Subcutaneous preadipocyte (primary cell): ENCODE results near the gene F8A1. TPM values are rescaled to one million over a fixed set of nuclear protein-coding genes. Genes with fewer than 3 reads are reported as not detected.

Source experiments
- small RNA-seq: library from RNA; depleted of rRNA; stranded (forward); fragments of <200 nt; gene quantifications from one replicate; pipeline ENCODE3, GENCODE V24; 2012
- total RNA-seq: library from RNA; depleted of rRNA; stranded (reverse); fragments of >200 nt; gene quantifications from 2 replicates; pipeline ENCODE4 v1.2.3, GENCODE V29; 2012

F8A1 gene
- total RNA-seq, result 4.8 and 5.1 TPM in 2 replicates

DNA sequence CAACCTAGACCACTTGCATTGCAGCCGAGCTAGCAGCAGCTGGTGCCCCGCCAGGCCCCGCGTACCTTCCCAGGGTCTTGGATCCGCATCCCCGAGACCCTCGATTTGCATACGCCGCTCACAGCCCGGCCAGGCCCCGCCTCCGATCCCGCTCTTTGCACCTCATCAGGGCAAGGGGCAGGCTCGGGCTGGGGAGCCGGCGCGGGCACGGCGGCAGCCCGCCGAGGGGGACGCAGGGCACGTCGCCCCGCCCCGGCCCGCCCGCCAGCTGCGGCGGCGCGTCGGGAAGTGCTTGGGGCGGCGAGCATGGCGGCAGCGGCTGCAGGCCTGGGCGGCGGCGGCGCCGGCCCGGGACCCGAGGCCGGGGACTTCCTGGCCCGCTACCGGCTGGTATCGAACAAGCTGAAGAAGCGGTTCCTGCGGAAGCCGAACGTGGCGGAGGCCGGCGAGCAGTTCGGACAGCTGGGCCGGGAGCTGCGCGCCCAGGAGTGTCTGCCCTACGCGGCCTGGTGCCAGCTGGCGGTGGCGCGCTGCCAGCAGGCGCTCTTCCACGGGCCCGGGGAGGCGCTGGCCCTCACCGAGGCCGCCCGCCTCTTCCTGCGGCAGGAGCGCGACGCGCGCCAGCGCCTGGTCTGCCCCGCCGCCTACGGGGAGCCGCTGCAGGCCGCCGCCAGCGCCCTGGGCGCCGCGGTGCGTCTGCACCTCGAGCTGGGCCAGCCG, at the start of gene F8A1:
Gene F8A1, plus strand, starts transcription at position 287 of the 720 bp plus-strand sequence. Its CDS starts 20 bp downstream, at position 307.

Small RNA genes lying within 50 kb of the gene (small RNA-seq; reads per million reads assigned to genes)
- not detected for gene MIR1184-1

Other genes starting within 250 kb of the F8A1 start
- not detected in 2 replicates for gene CTAG2, start 232.8 kb upstream of the F8A1 start, total RNA-seq
- gene GAB3, start 135.3 kb upstream of the F8A1 start, total RNA-seq, result 10.4 and 27.9 TPM in 2 replicates
- 48.5 and 60.4 TPM in 2 replicates for gene DKC1, start 123.5 kb upstream of the F8A1 start, total RNA-seq
- 9.8 and 18.0 TPM in 2 replicates for gene MPP1, start 80.9 kb upstream of the F8A1 start, total RNA-seq
- gene SMIM9, start 51.7 kb upstream of the F8A1 start, total RNA-seq, result not detected in 2 replicates
- gene F8, start 136.4 kb downstream of the F8A1 start, total RNA-seq, result 3.7 and 7.3 TPM in 2 replicates
- gene FUNDC2, start 140.5 kb downstream of the F8A1 start, total RNA-seq, result 28.7 and 45.9 TPM in 2 replicates
- 7.0 and 7.6 TPM in 2 replicates for gene CMC4, start 184.8 kb downstream of the F8A1 start, total RNA-seq
- 8.1 and 11.7 TPM in 2 replicates for gene MTCP1, start 184.8 kb downstream of the F8A1 start, total RNA-seq
- gene BRCC3, start 185.2 kb downstream of the F8A1 start, total RNA-seq, result 10.3 and 17.0 TPM in 2 replicates